SK-N-SH (cell line): ENCODE measurements around the gene CHPF.

Experiments
- RAD21 ChIP-seq: IDR thresholded peaks from 2 replicates; pipeline ENCODE4 v1.6.1; 2012; ENCODE audit warnings: mild to moderate bottlenecking, low read length
- TAF1 ChIP-seq: IDR thresholded peaks from 2 replicates; pipeline ENCODE4 v1.6.1; 2012; ENCODE audit warnings: low read depth, mild to moderate bottlenecking, low read length, moderate library complexity, borderline replicate concordance
- TF ChIP-seq, protein P1 (sequence below): fragments of 200-600 bp; sonication (generic); IDR thresholded peaks from 2 replicates; pipeline ENCODE4 v1.6.1; 2017; ENCODE audit warnings: antibody characterized with exemption, mild to moderate bottlenecking, moderate library complexity
- TF ChIP-seq, protein P2 (sequence below): fragments of 150-350 bp; IDR thresholded peaks from 2 replicates; pipeline ENCODE4 v1.6.1; 2016; ENCODE audit warnings: mild to moderate bottlenecking, low read depth, low read length
- TF ChIP-seq, protein P3 (sequence below): fragments of 150-350 bp; IDR thresholded peaks from 2 replicates; pipeline ENCODE4 v1.6.1; 2017; ENCODE audit warnings: antibody characterized with exemption, low read length, low read depth, borderline replicate concordance

DNA sequence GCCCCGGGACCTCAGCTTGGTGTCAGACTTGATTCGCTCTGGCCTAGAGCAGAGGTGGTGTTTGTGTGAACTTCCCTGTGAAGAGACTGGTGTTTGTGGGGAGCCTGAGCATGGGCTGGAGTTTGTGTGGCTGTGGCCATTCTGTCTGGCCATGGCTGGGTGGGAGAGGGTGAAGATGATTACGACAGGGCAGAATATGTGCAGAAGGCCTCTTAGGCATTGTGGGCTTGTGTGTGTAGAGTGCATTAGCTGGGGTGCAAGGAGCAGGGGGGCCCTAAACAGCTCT, 17.2 kb upstream of the CHPF start:
- TF ChIP-seq TAF1: no peak
- TF ChIP-seq, protein P1, sequence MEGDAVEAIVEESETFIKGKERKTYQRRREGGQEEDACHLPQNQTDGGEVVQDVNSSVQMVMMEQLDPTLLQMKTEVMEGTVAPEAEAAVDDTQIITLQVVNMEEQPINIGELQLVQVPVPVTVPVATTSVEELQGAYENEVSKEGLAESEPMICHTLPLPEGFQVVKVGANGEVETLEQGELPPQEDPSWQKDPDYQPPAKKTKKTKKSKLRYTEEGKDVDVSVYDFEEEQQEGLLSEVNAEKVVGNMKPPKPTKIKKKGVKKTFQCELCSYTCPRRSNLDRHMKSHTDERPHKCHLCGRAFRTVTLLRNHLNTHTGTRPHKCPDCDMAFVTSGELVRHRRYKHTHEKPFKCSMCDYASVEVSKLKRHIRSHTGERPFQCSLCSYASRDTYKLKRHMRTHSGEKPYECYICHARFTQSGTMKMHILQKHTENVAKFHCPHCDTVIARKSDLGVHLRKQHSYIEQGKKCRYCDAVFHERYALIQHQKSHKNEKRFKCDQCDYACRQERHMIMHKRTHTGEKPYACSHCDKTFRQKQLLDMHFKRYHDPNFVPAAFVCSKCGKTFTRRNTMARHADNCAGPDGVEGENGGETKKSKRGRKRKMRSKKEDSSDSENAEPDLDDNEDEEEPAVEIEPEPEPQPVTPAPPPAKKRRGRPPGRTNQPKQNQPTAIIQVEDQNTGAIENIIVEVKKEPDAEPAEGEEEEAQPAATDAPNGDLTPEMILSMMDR: no peak
- TF ChIP-seq RAD21: no peak
- TF ChIP-seq, protein P2, sequence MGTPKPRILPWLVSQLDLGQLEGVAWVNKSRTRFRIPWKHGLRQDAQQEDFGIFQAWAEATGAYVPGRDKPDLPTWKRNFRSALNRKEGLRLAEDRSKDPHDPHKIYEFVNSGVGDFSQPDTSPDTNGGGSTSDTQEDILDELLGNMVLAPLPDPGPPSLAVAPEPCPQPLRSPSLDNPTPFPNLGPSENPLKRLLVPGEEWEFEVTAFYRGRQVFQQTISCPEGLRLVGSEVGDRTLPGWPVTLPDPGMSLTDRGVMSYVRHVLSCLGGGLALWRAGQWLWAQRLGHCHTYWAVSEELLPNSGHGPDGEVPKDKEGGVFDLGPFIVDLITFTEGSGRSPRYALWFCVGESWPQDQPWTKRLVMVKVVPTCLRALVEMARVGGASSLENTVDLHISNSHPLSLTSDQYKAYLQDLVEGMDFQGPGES: no peak
- TF ChIP-seq, protein P3, sequence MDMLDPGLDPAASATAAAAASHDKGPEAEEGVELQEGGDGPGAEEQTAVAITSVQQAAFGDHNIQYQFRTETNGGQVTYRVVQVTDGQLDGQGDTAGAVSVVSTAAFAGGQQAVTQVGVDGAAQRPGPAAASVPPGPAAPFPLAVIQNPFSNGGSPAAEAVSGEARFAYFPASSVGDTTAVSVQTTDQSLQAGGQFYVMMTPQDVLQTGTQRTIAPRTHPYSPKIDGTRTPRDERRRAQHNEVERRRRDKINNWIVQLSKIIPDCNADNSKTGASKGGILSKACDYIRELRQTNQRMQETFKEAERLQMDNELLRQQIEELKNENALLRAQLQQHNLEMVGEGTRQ: no peak
